ENCODE data around the gene SLBP. TPM values are rescaled to one million over a fixed set of nuclear protein-coding genes. Genes with fewer than 3 reads are reported as not detected.

SLBP gene
- total RNA-seq, 1 experiment from 2014 or later, result 73.4 TPM

- no peak for DNase-seq (ENCODE audit: low read depth, low spot score)
- Histone ChIP-seq H3K4me3 (ENCODE audit: low read depth in 2 of 2, low read length in 2 of 2) (peak within 1 kb of the TSS; percentile 64 to 69), H3K36me3 (ENCODE audit: control insufficient read depth, insufficient read depth, low read length) (peaks cover 7% of the 10 kb centered on the region), H3K4me1 (ENCODE audit: control insufficient read depth, insufficient read depth, low read length) (peaks cover 37% of the 10 kb centered on the region), H3K27me3 (ENCODE audit: control insufficient read depth, insufficient read depth, low read length) (no peaks in the 10 kb centered on the region), H3K27ac (ENCODE audit: low read length) (peak within 1 kb of the TSS; percentile 89), H3K9me3 (ENCODE audit: control insufficient read depth, insufficient read depth, low read depth, low read length) (no peaks in the 10 kb centered on the region)
- TF ChIP-seq SIN3A (IDR thresholded peaks at IDR 0.05; ENCODE audit: borderline replicate concordance, insufficient read depth, low read depth, low read length) (peak; percentile 84; the same call in 1 of the 2 replicates), POLR2AphosphoS5 (IDR thresholded peaks at IDR 0.05; ENCODE audit: low read depth, low read length) (peak; percentile 59), TCF7L2 (IDR thresholded peaks at IDR 0.05; ENCODE audit: low read depth, low read length) (no peak)
- peak; percentile 86 for ATAC-seq
- in situ Hi-C loops (cut with HindIII; ENCODE audit: low pct_unique_long_range_greater_than_20kb, low sequenced_read_pairs) (no loop called here), intact Hi-C loops (cut with micrococcal nuclease; ENCODE audit: unreplicated experiment) (no loop called here)
- ChIA-PET CTCF (no interaction called here), POLR2A (no interaction called here)
- BruUV-seq (replicated peaks), result no TSS peak
These were observed 9.0 kb upstream of the SLBP start, which contains the start of the genes TACC3 and TMEM129 for GRCh38 chr4:1721003-1721665. TACC3 (plus strand) TSS chr4:1721521; CDS start chr4:1723422, 1,901 bp downstream. TMEM129 (minus strand) TSS chr4:1721323; CDS start chr4:1720837, 486 bp downstream.

- DNase-seq (ENCODE audit: low read depth, low spot score), result no peak
These were observed 8.3 kb upstream of the SLBP start for GRCh38 chr4:1720163-1720983.

DNA sequence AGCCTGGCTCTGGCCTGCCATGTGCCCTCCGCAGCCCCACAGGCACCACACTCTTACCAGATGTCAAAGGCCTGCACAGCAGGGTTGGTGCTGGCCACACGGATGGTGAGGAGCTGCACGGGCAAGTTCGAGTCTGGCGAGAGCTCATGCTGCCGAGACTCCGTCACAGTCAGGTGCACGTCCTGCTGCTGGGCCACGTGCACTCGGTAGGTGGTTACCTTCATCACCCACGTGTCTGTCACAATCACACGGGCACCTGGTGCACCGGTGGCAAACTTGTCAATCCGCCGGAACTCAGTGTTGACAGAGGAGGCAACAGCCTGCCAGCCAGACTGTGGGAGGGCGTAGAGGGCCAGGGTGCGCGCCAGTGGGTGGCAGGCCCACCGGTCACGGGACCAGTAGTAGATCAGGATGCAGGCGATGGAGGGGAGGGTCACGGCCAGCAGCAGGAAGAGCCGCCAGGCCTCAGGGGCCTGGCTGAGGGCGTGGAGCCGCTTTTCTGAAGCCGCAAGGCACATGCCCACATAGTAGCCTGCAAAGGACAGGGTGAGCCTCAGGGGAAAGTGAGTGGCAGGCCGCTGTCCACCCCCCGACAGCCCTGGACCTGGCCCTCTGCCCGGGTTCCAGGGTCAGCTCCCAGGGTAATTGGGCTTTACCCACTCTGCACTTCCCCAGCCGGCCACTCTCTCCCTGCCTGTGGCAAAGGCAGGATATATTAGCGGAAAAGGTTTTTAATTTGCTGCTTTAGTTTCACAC lies 6.2 kb upstream of the SLBP start:
- Histone ChIP-seq H3K27ac (ENCODE audit: low read length) (peak overlapping the region; percentile 65), H3K4me3 (ENCODE audit: low read depth in 2 of 2, low read length in 2 of 2) (no peak overlapping the region), H3K36me3 (ENCODE audit: control insufficient read depth, insufficient read depth, low read length) (peaks cover 7% of the 10 kb centered on the region), H3K4me1 (ENCODE audit: control insufficient read depth, insufficient read depth, low read length) (peaks cover 41% of the 10 kb centered on the region), H3K27me3 (ENCODE audit: control insufficient read depth, insufficient read depth, low read length) (no peaks in the 10 kb centered on the region), H3K9me3 (ENCODE audit: control insufficient read depth, insufficient read depth, low read depth, low read length) (no peaks in the 10 kb centered on the region)
- no peak for ATAC-seq
- CTCF ChIA-PET, result no interaction called here
- POLR2A ChIA-PET, result no interaction called here
- BruUV-seq (replicated peaks), result TSS peak; percentile 72
- DNase-seq (ENCODE audit: low read depth, low spot score), result no peak
- TF ChIP-seq POLR2AphosphoS5 (IDR thresholded peaks at IDR 0.05; ENCODE audit: low read depth, low read length) (no peak), TCF7L2 (IDR thresholded peaks at IDR 0.05; ENCODE audit: low read depth, low read length) (no peak), SIN3A (IDR thresholded peaks at IDR 0.05; ENCODE audit: borderline replicate concordance, insufficient read depth, low read depth, low read length) (no peak)
- TF ChIP-seq, protein P1, sequence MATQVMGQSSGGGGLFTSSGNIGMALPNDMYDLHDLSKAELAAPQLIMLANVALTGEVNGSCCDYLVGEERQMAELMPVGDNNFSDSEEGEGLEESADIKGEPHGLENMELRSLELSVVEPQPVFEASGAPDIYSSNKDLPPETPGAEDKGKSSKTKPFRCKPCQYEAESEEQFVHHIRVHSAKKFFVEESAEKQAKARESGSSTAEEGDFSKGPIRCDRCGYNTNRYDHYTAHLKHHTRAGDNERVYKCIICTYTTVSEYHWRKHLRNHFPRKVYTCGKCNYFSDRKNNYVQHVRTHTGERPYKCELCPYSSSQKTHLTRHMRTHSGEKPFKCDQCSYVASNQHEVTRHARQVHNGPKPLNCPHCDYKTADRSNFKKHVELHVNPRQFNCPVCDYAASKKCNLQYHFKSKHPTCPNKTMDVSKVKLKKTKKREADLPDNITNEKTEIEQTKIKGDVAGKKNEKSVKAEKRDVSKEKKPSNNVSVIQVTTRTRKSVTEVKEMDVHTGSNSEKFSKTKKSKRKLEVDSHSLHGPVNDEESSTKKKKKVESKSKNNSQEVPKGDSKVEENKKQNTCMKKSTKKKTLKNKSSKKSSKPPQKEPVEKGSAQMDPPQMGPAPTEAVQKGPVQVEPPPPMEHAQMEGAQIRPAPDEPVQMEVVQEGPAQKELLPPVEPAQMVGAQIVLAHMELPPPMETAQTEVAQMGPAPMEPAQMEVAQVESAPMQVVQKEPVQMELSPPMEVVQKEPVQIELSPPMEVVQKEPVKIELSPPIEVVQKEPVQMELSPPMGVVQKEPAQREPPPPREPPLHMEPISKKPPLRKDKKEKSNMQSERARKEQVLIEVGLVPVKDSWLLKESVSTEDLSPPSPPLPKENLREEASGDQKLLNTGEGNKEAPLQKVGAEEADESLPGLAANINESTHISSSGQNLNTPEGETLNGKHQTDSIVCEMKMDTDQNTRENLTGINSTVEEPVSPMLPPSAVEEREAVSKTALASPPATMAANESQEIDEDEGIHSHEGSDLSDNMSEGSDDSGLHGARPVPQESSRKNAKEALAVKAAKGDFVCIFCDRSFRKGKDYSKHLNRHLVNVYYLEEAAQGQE (IDR thresholded peaks at IDR 0.05; ENCODE audit: insufficient read depth in 1 of 2, low read depth in 2 of 2, low read length in 1 of 2), result no peak
- TF ChIP-seq, protein P2, sequence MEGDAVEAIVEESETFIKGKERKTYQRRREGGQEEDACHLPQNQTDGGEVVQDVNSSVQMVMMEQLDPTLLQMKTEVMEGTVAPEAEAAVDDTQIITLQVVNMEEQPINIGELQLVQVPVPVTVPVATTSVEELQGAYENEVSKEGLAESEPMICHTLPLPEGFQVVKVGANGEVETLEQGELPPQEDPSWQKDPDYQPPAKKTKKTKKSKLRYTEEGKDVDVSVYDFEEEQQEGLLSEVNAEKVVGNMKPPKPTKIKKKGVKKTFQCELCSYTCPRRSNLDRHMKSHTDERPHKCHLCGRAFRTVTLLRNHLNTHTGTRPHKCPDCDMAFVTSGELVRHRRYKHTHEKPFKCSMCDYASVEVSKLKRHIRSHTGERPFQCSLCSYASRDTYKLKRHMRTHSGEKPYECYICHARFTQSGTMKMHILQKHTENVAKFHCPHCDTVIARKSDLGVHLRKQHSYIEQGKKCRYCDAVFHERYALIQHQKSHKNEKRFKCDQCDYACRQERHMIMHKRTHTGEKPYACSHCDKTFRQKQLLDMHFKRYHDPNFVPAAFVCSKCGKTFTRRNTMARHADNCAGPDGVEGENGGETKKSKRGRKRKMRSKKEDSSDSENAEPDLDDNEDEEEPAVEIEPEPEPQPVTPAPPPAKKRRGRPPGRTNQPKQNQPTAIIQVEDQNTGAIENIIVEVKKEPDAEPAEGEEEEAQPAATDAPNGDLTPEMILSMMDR (IDR thresholded peaks at IDR 0.05), result no peak
- in situ Hi-C loops (cut with HindIII; ENCODE audit: low pct_unique_long_range_greater_than_20kb, low sequenced_read_pairs), result no loop called here
- intact Hi-C loops (cut with micrococcal nuclease; ENCODE audit: unreplicated experiment), result no loop called here

More at GRCh38 chr4:1720163-1720983, 8.3 kb upstream of the SLBP start:
- H3K27ac ChIP-seq (ENCODE audit: low read length), result peak overlapping the region; percentile 76
- BruUV-seq (replicated peaks), result no TSS peak
- peaks cover 36% of the 10 kb centered on the region for H3K4me1 ChIP-seq (ENCODE audit: control insufficient read depth, insufficient read depth, low read length)
- no peaks in the 10 kb centered on the region for H3K9me3 ChIP-seq (ENCODE audit: control insufficient read depth, insufficient read depth, low read depth, low read length)
- in situ Hi-C loops (cut with HindIII; ENCODE audit: low pct_unique_long_range_greater_than_20kb, low sequenced_read_pairs), result no loop called here
- POLR2A ChIA-PET, result no interaction called here
- peaks cover 7% of the 10 kb centered on the region for H3K36me3 ChIP-seq (ENCODE audit: control insufficient read depth, insufficient read depth, low read length)
- CTCF ChIA-PET, result no interaction called here
- intact Hi-C loops (cut with micrococcal nuclease; ENCODE audit: unreplicated experiment), result no loop called here
- peak; percentile 21 for ATAC-seq
- TF ChIP-seq TCF7L2 (IDR thresholded peaks at IDR 0.05; ENCODE audit: low read depth, low read length) (no peak), SIN3A (IDR thresholded peaks at IDR 0.05; ENCODE audit: borderline replicate concordance, insufficient read depth, low read depth, low read length) (0 out of 2 replicates have a peak, but pooled peaks have one; percentile 5)
- H3K4me3 ChIP-seq (ENCODE audit: low read depth in 2 of 2, low read length in 2 of 2), result peak overlapping the region; percentile 64 to 69
- H3K27me3 ChIP-seq (ENCODE audit: control insufficient read depth, insufficient read depth, low read length), result no peaks in the 10 kb centered on the region
